Effector CD8-positive, alpha-beta T cell (primary cell): ENCODE results near the gene ULK4.

ENCODE experiments used
- DNase-seq: peaks from one replicate; lab custom pipeline; 2025; lab: John Stamatoyannopoulos, UW

ULK4 gene

DNA sequence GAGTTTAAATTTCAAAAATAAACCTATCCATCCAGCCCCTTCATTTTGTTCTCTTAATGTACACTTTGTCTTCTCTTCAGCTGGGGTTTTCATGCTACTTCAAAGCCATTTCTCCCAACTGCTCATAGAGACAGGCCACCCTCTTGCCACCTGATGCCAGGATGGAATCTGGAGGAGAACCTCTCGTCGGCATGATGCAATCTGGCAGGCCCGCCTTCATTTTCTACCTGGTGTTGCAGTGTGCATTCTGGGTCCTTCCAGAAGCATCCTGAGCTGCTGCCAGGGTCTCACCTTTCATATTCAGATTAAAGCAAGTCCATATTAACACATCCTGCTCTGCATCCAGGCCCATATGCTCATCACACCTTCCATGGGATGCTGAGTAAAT, 701.8 kb downstream of the ULK4 start:
- DNase-seq = no peak

DNA sequence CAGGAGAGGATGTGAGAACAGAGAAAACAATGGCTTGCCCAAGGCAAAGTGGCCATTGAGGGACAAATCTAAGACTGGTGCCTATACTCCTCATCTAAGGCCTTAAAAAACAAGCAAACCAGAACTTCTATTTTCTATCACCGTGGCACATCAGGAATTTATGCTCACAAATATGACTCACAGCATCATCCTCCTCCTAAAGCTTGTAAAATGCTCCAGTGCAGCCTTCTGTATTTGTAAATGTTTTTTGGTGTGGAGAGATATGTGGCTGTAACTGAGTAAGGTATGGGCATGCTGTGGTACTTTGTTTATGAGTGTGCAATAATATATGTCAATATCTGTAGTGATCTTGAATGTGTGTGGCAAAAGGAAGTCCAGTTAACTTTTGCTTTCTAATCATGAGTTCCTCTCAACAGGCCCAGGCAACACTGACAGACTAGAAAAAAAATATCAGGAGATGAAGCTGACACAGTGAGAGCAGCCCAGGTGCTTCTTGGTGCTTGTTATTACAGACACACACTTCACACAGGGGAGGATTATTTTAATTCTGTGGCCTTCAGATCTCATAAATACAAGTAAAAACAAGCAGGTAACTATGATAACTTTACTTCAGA, 702.3 kb downstream of the ULK4 start:
- no peak for DNase-seq

DNA sequence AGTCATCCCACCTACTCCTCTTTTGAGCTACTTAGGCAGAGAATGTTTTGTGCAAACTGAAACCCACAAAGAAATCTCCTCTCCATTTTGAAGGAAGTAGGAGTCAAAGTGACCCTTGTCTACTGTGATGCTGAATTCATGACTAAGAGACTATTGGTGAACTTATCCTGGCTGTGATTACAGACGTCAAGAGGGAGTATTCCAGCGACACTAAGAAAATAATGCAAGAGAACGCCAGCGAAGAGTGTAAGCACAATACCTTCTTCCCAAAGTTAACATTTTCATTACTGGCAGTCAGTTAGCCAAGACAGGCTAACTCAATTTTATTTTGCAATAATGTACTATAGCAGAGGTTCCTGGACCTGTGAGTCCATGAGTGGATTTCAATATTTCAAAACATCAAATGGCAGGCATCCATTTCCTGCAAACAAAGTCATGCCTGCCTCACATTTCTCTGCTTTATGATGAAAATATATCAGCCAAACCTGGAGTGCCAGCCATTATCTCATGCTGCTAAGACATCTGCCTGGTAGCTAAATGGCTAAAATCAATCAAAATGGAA, 703.6 kb downstream of the ULK4 start:
- DNase-seq = no peak

DNA sequence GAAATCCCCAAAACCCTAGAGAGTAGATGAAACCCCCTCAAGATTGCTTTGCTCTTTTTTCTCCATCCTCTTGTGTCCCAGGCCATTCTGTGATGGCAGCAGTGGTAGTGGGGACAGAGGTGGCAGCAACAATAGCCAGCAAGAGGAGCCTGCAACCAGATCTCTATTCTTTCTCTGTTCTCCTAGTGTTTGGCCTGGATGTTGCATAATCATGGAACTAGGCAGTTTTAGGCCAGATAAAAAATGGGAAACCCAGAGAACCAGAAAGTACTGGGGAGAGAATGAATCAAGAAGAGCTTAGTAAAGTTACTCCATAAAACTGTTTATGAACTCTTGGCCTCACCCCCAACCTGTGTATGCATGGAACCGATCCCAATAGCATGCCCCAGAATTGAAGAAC, 710.3 kb downstream of the ULK4 start:
- no peak for DNase-seq

DNA sequence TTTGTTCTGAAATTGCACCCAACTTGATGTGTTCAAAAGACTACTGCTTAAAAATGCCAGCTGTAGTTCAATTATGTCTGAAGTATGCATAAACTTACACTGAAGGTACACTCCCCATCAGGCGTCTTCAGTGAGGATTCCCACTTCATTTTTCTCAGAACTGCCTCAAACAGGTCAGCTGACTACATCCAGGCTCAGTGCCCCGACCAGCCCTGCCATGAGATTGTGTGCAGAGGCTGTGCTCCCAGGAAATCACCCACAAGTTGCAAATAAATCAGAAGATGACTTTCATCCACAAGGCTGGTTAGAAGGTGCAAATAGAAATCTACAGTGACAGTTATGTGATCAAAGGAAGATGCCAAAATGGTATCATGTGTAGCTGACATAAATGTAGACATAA, 711.1 kb downstream of the ULK4 start:
- DNase-seq = no peak

DNA sequence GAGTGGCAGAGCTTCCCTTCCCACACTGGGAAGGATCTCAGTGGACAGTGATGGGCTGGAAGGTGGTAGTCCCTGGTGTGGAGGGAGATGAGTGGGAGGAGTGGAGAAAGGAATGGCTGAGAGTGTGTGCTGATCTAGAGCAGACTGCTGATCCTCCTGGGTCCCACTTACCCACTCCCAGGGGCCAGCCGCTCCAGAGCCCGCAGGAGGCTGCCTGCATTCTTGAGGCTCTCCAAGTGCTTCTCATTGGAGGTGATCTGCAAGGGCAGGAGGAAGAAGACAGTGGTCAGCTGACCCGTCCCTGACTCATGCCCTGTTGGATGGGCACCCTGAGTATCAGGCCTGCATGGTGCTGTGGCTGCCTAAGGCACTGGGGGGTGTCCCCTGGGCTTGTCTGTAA, 712.6 kb downstream of the ULK4 start:
- no peak for DNase-seq

DNA sequence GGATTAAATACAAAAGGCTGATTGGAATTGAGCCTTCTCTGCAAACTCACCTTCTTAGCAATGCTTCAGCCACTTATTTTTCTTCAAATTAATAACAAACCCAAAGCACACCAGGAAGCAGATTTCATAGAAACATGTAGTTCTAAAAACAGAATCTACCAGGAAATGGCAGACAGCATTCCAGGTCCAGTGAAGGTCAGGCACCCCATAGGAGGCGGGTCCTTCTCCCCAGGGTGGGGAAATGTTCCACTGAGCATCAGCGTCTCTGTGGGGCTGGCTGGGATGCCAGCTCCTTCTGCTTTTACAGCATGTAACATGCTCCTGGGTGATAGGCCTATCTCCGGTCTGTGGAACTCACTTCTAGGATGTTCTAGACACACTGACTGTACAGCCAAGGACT, 713.4 kb downstream of the ULK4 start:
- no peak for DNase-seq

DNA sequence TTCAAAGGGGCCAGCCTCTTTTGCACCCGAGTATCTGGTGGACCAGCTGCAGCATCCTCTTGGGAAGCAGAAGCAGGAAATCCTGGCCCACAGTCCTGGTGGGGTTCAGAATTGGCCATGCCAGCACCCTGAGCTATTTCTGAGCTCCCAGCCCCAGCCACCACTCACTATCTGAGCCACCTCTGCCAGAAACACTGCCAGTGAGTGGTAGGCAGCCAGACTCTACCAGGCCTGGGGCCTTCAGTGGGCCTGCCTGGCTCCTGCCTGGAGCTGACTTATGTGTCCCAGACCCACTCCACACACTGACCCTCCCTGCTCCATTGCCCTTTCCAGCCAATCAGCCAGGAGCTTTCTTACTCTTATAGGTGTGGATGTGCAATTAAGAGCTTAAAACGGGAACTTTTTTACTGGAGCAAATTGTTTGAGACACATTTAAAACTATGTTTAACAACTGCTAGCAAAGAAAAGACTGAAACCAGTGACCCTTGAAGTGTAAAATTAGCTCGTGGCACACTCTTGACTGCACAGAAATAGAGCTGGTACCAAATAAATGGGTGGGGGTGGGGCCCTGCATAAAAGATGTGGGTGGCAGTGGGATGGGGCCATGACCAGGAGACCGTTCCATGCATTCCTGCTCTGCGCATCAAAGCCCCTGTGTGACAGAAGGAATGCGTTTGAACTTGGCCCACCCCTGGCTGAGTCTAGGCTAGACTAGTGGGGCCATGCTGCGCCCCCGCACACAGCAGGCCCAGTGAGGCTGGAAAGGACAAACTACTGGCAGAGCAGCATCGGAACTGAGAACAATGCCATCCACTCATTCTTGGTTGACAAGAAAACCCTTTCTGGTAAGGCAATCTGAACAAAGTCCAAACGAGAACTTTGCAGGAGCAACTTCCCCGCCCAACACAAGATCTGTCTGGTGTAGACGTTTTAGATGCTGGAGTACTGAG, 714.6 kb downstream of the ULK4 start:
- no peak for DNase-seq

DNA sequence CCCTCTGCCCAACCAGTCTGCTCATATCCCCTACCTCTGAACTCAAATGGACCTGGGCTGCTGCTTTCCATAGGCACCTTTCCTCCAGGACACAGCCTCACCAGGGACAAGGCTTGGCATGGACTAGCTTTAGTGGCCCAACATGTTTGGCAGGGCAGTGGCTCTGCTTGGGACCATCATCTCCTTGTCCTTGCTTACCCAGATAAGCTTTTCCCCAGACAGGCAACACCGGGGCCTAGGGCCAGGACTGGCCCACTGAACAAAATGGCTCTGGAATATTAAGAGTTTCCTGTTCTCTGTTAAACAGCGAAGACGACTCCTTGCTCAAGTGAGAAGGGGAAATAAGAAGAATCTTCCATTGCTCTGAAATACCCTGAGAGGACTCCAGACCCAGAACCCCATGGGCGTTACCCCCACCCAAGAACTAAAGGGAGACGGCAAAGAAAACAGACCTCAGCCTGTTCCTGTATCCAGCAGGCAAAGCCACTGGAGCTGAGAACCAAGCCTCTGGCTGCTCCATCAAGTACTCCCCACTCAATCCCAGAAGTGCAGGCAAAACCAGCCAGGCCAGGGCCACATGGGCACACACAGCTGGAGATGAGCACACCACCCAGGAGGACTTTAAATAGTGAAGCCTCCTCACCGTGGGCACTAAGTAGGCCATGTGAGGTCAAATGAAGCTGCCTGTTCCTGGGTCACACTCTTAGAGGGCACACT, 717.1 kb downstream of the ULK4 start:
- no peak for DNase-seq

DNA sequence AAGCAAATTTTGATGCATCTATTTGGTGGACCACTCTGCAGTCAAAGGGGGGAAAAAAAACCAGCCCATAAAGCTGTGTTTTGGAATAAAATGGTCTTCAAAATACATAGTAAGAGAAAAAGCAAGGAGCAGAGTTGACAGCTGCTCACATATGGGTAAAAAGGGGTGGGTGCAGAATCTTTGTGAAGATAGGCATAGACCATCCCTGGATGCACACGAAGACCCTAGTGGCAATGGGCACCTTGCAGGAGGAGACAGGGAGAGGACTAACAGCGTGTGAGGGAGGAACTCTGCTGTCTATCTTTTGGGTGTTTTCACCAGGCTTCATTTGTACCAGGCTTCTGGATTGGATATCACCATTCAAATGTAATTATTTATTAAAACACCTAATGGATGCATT, 718.7 kb downstream of the ULK4 start:
- DNase-seq = no peak

DNA sequence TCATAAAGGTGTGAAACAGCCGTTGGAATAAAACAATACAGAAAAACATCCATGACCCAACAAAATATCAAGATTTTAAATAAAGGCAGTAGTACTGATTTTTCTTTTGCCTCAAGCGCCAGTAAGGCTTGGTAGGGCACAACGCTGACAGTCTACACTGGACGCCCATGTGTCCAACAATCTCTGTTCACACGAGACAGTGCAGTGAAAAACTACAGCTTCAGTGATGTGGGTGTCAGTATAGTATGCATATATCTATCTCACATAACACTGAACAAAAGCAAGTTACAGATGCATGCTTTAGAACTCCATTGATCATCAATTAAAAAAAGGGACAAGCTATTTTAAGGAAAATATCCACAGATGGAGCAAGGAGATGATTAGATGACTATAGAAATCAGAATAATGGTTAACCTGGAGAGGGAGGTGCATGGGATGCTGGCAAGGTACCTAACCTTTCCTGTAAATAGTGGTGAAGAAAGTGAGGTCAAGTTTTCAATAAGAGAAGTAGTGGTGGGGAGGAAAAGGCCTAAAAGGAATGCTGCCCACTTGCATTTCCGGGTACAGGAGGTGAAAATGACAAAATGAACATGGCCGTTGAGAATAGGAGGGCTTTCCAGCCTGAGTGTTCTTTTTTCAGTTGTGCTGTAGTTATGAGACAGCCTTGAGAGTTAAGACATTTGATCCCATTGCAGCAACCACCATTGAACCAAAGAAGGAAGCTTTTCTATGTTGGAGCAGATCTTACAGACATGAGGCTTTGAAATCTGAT, 719.9 kb downstream of the ULK4 start:
- DNase-seq = no peak

DNA sequence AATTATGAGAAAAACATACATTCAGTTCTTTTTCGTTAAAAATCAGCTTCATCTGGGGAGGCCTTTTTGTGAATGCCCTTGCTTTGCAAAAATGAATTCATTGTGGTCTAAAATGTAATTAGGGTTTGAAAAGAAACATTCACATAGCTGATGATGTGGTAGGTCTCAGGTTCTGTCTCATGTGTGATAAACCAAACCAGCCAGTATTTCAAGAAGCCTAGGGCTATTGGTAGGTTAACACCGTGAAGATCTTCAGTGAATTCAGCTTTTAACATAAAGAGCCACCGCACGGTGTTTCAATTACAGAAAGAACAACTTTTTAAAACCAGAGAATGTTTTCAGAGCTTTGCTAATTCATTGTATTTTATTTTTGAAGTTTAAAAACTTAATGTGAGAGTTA, 720.7 kb downstream of the ULK4 start:
- no peak for DNase-seq

DNA sequence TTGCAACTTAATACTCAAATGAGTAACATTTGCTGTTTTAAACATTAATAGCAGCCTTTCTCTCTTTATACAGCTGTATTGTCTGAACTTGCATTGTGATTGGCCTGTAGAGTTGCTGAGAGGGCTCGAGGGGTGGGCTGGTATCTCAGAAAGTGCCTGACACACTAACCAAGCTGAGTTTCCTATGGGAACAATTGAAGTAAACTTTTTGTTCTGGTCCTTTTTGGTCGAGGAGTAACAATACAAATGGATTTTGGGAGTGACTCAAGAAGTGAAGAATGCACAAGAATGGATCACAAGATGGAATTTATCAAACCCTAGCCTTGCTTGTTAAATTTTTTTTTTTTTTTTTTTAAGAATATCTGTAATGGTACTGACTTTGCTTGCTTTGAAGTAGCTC, 722.3 kb downstream of the ULK4 start:
- DNase-seq = no peak

DNA sequence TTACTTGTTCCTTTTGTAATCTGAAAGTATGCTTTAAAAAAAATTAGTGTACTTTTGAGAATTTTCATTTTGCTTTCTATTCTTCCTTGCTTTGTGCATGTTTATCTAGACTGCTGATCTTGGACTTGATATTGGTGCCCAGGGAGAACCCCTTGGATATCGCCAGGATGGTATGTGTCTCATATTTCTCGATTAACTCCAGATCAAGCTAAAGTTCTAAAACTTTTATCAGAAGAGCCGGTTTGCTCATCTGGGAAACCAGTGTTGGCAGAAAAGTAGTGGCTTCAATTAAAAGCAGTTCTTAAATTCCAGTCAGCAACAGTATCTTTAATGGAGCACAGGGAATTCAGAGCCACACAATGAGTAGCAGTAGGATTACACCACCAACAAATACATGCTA, 724.0 kb downstream of the ULK4 start:
- no peak for DNase-seq

DNA sequence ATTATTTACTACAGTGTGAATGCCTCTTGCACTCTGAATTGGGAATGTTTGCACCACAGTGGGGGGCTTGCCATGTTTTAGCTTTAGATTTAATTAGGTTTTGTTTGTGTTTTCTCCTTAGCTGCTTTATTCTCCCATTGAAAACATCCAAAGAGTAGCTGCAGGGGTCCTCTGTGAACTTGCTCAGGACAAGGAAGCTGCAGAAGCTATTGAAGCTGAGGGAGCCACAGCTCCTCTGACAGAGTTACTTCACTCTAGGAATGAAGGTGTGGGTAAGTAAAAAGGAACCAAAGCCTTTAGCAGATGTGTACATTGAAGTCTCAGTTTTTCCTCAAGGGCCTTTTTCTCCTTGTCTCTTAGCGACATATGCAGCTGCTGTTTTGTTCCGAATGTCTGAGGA, 725.7 kb downstream of the ULK4 start:
- no peak for DNase-seq

DNA sequence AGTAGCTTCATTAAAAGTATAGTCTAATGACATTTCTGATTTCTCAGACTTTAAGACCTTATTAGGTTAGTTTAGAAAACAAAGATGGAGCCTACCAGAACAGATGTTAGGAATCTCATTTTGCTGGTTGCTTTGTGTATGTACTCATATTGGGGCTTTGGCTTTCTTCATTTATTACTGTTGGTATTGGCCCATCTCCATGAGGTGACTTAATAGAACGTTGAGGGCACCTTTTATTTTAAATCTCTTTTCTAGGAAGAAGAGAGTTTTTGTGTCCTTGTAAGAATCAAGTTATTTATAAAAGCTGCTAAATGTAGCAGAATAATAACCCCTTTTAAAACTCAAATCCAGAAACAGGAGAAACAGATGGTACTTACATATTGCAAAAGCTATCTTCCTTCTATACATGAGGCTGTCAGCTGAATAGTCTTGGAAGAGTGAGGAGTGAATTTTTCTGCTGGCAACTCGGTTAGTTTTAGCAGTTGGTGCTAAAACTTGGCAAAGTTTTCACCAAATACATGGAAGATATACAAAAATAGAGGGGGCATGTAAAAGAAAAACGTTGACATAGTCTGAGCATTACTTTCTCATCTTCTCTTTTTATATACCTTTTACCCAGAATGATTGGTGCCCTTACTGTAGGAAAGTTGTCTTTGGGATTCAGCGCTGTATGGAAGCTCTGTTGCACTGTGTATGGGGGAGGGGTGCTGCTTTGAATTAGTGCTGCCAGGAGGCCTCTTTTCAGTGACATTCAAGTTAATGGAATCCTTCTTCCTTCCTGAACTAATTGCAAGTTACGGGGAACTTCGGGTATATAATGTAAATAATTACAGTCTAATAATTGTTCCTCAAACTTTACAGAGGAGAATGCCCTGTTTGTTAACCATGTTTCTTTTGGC, 726.8 kb downstream of the ULK4 start:
- no peak for DNase-seq

DNA sequence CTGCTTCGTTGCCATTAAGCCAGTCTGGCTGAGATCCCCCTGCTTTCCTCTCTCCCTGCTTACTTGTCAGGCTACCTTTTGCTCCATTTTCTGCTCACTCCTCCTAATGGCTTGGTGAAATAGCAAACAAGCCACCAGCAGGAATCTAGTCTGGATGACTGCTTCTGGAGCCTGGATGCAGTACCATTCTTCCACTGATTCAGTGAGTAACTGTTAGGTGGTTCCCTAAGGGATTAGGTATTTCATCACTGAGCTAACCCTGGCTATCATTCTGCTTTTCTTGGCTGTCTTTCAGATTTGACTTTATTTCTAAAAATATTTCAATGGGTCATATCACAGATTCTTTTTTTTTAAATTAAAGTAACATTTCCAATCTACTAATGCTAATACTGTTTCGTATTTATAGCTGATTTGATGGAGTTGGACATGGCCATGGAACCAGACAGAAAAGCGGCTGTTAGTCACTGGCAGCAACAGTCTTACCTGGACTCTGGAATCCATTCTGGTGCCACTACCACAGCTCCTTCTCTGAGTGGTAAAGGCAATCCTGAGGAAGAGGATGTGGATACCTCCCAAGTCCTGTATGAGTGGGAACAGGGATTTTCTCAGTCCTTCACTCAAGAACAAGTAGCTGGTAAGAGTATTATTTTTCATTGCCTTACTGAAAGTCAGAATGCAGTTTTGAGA, 737.6 kb downstream of the ULK4 start:
- DNase-seq = no peak

DNA sequence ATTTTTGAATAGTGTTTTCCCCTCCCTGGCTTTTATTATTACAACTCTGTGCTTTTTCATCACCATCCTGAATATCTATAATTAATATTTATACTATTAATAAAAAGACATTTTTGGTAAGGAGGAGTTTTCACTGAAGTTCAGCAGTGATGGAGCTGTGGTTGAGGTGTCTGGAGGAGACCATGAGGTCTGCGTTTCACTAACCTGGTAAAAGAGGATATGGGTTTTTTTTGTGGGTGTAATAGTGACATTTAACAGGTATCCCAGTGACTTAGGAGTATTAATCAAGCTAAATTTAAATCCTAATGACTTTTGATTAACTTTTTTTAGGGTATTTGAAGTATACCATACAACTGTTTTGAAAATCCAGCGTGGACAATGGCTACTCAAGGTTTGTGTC, 738.2 kb downstream of the ULK4 start:
- no peak for DNase-seq

DNA sequence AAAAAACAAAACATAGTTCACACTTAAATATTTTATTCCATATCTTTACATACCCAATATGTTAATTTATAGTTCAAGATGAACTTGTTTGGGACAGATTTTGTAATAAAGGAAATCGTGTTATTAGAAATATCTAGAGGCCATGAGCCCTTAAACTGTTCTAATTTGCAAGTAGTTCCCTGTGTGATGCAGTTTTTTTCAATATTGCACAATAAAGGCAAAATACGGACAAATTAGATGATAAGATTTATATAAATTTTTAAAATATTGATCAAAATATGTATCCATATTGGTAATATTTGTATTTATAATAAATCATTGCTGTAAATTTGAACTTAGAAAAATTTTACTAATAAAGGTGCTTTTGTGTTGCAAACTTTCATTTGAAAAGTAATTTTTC, 738.8 kb downstream of the ULK4 start:
- DNase-seq = no peak

DNA sequence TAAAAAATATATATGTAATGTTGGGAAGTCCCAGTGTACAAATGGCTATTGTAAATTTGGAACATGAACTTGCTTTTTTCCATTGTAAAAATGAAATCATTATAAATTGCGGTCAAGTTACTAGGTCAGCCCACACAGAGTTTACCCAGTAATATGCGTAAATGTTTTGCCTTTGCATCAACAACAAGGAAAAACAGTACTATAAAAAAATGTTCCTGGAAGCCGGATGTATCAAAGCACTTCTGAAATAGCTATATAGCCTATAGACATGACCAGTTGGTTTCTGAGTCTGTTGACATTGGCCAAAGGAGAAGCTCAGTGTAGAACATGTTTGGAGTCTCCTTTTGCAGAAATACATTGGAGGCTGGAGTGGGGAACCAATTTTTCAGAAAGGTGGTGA, 739.4 kb downstream of the ULK4 start:
- no peak for DNase-seq
